Pulmonary artery endothelial cell (primary cell): ENCODE measurements around the gene GAPT. TPM values are rescaled to one million over a fixed set of nuclear protein-coding genes. Genes with fewer than 3 reads are reported as not detected.

Experiments used
- DNase-seq: peaks from one replicate; pipeline ENCODE4 v3.0.0-alpha.2; 2011; ENCODE audit warnings: low read depth, low spot score
- total RNA-seq: library from RNA; depleted of rRNA; stranded (reverse); fragments of >200 nt; gene quantifications from 2 replicates; pipeline ENCODE4 v1.2.3, GENCODE V29; 2014

Gene GAPT
- total RNA-seq, 1 donor from 2014 or later: not detected

- DNase-seq: peak; percentile 70
These were observed 30.4 kb upstream of the GAPT start for GRCh38 chr5:58460732-58461286.

DNA sequence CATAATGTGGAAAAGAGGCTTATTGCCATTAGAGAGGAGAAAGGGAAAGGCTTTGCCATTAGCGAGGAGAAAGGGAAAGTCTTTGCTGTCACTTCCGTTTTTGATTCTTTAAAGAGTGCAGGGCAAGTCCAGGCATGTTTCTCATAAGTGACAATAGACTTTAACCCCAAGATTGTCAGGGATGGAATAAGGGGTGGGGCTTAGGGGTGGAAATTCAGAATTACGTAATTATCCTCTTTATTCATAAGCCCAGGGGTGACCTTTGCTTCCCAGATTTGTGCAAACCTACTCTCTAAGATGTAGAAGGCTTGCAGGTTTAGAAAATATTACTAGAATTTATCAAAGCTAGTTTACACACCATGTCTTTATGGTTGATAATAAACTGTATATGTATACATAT, 29.1 kb upstream of the GAPT start:
- DNase-seq: no peak

DNA sequence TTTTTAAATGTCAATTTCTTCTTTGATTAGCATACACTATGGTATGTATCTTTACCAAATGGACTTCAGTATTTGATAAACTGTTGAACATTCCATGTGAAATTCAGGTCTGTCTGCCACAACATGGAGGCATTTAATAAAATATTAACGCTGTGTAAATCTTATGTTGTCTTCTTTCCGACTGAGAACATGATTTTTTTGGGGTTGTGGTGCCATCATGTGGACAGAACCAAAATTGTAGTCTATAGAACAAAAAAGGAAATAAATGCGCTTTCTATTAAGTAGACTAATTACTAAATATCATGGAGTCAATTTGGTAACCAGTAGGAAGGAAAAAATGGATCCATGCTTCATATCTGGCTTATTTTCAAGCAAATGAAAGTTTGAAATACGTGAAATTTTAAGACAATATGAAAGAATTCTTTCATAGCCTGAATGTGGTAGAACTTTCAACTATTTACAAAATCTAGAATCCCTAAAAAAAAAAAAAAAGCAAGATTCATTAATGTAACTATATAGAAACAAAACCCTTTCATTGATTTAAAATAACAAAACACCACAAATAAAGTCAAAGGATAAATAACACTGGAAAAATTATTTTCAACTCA, 28.5 kb upstream of the GAPT start:
- no peak for DNase-seq

- DNase-seq: no peak
These were observed 24.3 kb upstream of the GAPT start for GRCh38 chr5:58466939-58467338.

- no peak for DNase-seq
These were observed 21.3 kb upstream of the GAPT start for GRCh38 chr5:58469896-58470295.

DNA sequence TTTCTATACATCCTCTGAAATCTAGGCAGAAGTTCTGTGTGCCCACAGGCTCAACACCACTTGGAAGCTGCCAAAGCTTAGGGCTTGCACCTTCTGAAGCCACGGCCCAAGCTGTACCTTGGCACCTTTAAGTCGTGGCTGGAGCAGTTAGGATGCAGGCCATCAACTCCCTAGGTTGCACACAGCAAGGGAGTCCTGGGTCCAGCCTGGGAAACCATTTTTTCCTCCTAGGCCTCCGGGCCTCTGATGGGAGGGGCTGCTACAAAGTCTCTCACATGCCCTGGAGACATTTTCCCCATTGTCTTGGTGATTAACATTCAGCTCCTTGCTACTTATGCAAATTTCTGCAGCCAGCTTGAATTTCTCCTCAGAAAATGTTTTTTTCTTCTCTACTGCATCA, 15.8 kb upstream of the GAPT start:
- no peak for DNase-seq

DNA sequence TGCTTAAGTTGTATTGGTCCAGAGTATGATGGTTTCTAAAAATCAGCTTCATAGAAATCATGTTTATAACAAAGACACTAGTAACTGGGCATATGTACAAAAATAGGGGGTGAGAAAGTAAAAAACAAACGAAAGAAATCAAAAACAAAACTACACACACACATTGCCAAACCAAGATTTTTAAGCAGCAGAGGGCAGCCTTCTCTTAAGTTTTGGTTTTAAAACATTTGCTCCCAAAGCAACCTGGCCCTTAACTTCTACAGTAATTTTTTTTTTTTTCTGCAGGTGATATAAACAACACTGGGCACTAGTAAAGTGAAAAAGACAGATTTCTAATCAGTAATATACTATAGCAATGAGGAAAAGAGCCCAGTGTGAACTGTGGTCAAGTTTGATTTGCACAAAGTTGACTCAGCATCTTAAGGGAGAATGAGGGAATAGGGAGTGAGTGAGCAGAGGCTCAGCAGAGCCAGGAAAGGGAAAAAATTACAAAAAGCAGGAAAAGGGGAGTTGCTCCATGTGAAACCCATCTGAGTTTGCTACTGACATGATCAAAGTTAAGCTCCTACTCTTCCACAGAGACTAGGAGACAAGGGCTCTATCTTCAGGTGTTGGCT, 13.4 kb upstream of the GAPT start:
- DNase-seq: no peak

DNA sequence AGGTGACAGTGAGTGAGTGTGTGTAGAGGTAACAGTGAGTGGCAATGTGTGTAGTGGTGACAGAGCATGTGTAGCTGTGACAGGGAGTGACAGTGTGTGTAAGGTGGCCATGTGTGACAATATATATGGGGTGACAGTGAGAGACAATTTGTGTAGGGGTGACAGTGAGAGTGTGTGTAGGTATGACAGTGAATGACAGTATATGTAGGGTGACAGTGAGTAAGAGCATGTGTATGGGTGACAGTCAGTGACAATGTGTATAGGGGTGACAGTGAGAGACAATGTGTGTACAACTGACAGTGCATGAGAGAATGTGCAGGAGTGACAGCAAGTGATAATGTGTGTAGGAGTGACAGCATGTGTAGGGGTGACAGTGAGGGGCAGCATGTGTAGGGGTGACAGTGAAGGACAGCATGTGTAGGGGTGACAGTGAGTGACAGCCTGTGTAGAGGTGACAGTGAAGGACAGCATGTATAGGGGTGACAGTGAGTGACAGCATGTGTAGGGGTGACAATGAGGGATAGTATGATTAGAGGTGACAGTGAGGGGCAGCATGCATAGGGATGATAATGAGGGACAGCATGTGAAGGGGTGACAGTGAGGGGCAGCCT, 10.1 kb upstream of the GAPT start:
- DNase-seq: no peak

DNA sequence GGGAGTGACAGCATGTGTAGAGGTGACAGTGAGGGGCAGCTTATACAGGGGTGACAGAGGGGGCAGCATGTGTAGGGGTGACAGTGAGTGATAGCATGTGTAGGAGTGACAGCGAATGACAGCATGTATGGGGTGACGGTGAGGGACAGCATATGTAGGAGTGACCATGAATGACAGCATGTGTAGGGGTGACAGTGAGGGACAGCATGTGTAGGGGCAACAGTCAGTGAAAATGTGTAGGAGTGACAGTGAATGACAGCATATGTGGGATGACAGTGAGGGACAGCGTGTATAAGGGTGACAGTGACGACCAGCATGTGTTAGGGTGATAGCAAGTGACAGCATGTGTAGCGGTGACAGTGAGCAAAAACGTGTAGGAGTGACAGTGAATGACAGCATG, 9.4 kb upstream of the GAPT start:
- DNase-seq: no peak

GRCh38 chr5:58482536-58482935, 8.7 kb upstream of the GAPT start:
- DNase-seq: no peak

GRCh38 chr5:58484505-58484904, 6.7 kb upstream of the GAPT start:
- DNase-seq: no peak

- DNase-seq: no peak
These were observed 4.9 kb upstream of the GAPT start for GRCh38 chr5:58486290-58486689.

GRCh38 chr5:58490402-58491050, 709 bp upstream of the GAPT start:
- DNase-seq: no peak

DNA sequence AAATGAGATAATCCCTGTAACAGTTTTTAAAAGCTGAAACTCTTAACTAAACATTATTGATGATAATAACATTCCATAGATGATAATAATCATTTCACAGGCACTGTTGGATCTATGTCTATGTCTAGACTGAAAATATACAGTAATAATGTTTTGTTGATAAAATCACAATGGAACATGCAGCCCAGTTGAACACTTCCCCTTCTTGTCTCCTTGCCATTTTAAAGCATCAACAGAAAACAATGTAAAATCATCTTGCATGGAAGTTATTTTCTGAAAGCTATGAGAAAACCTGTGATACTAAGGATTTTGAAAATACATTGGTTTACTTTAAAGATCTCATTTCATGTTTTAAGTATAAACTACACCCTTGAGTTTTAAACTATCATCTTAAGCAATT, 1.9 kb downstream of the GAPT start:
- no peak for DNase-seq

DNA sequence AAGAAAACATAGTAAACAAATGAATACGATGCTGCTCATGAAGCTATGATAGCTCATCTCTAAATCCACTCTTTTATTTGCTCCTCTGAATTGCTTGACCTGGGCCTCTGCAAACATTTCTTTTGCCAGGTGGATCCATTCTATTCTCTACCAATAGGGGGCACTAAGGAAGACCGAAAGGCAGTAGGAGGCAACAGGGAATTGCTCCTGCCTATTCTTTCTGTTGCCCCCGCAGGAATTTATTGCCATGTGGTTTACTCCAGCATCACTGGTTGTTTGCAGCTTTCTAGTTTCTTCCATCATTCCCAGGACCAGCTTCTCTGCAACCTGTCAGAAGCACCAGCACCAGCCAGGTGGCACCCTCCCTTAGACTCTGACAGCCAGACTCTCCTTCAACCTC, 5.3 kb downstream of the GAPT start:
- no peak for DNase-seq

- DNase-seq: no peak
These were observed 6.2 kb downstream of the GAPT start for GRCh38 chr5:58497386-58497785.

DNA sequence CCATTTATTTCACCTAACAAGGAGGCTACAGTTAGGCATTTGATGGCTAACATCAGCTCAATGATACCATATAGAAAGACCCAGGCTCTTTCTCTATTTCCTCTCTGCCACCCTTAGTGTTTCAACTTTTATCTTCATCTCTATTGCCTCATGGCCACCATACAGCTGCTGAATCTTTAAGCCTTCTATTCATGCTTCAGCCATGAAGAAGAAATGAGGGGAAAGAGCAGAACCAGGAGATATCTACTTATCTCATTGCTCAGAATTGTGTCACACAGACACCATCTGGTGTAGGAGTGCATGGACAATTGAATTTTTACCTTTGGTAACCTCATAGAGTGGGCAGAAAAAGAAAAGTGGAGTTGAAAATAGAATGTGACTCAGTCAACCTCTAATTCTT, 6.7 kb downstream of the GAPT start:
- DNase-seq: no peak

GRCh38 chr5:58498340-58498942, 7.2 kb downstream of the GAPT start:
- DNase-seq: peak; percentile 7

DNA sequence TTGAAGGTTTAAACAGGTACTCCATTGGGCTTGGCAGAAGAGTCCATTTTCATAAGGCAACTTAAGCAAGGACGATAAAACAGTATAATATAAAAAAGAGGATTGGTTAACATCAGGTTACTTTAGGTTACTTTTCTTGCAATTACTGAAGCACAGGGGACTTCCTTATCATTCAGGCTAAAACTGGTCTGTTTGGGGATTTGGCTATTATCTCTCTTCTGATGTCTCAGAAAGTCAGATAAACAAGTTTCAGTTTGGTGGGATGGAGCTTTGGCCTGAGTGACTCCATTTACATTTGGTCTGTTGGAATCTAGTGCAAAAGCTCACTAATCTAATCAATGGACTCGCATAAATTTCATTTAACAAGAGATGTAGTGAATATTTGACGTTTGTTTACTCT, 8.0 kb downstream of the GAPT start:
- no peak for DNase-seq

DNA sequence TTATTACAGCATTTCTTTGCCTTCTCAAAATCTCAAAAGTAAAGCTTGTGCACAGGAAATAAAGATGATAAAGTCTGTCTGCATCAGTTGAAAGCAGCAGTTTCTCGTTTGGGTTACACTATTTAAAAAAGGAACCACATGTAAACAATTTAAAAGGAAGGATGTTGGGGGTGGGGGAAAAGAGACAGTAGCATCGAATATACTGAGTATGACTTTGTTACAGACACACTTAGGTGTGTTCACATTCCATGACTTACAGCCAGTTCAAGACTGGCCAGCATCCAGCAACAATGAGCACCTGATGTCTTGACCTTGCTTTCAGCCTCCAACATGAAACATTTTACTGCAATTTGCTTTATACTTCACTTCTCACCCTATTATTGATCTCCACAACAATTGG, 8.7 kb downstream of the GAPT start:
- no peak for DNase-seq

DNA sequence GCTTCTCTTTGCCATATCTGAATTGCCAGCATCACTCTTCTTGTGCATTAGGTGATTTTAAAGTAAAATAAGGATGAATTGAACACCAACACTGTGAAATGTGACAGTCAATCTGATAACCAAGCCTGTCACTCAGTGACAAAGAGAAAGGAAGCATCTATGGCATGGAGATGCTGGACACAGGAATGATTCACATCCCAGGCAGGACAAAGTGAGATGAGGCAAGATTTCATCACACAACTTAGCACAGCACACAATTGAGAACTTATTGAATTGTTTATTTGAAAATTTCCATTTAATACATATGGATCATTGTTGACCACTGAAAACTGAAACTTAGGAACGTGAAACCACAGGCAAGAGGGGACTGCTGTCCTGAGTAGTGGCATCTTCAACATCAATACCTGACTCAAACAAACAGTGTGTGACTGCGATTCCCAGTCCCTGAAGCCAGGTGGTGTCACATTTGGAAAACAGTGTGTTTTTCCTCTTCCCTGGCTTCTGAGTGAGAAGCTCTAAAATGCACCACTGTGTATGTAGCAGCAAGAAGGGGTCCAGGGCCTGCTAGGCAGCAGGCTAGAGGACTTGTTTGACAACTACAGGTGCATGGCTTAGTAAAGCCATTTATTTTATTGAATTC, 10.7 kb downstream of the GAPT start:
- no peak for DNase-seq
